Gastroesophageal sphincter (tissue), 4 donors: Measurements from ENCODE around the gene FAAP24. TPM values are rescaled to one million over a fixed set of nuclear protein-coding genes. Genes with fewer than 3 reads are reported as not detected.
"Not testable (repeated sequence)": the region's sequence is repeated elsewhere in the genome, so short reads cannot be mapped to it uniquely, and the experiment has no call there.

ENCODE experiments used
- ATAC-seq: fragments of 150-250 bp; one replicate; pipeline ENCODE4 v1.9.1; 2016; ENCODE audit warnings: mild to moderate bottlenecking, moderate library complexity
- H3K27ac ChIP-seq, 4 donors: fragments of 200-600 bp; sonication (generic) in 3 of 4; 1 replicate in 3 of 4; 2 replicates in 1 of 4; pipeline ENCODE4 v1.5.1; 2016 to 2019
- H3K27me3 ChIP-seq: fragments of 200-600 bp; sonication (generic); one replicate; pipeline ENCODE4 v1.5.1; 2019
- H3K36me3 ChIP-seq, 2 donors: fragments of 200-600 bp; sonication (generic); one replicate each; pipeline ENCODE4 v1.5.1; 2019; ENCODE audit warnings: control low read depth in 1 of 2
- H3K4me1 ChIP-seq, 3 donors: fragments of 200-600 bp; sonication (generic); 1 replicate in 2 of 3; 2 replicates in 1 of 3; pipeline ENCODE4 v1.5.1; 2016 to 2019; ENCODE audit warnings: control low read depth in 2 of 3
- H3K4me3 ChIP-seq, 2 donors: fragments of 200-600 bp; sonication (generic); one replicate each; pipeline ENCODE4 v1.5.1; 2019; ENCODE audit warnings: mild to moderate bottlenecking in 1 of 2, moderate library complexity in 1 of 2
- H3K9me3 ChIP-seq, 3 donors: fragments of 200-600 bp; sonication (generic); one replicate each; pipeline ENCODE4 v1.5.1; 2017 to 2019; ENCODE audit warnings: control low read depth in 2 of 3
- EP300 ChIP-seq: sonication (generic); formaldehyde crosslinking; IDR thresholded peaks from one replicate; pipeline ENCODE4 v1.6.1; 2017; ENCODE audit warnings: antibody characterized with exemption, mild to moderate bottlenecking
- POLR2A ChIP-seq, 2 donors: fragments of 450-650 bp; IDR thresholded peaks; one replicate each; pipeline ENCODE4 v1.6.1; 2017; ENCODE audit warnings: antibody characterized with exemption in 2 of 2, mild to moderate bottlenecking in 2 of 2, moderate library complexity in 1 of 2
- POLR2AphosphoS5 ChIP-seq: sonication (generic); formaldehyde crosslinking; IDR thresholded peaks from one replicate; pipeline ENCODE4 v1.6.1; 2017; ENCODE audit warnings: antibody characterized with exemption
- WGBS, 2 donors: methylation state at CpG; one replicate each; pipeline ENCODE4 v1.1.5; 2018; ENCODE audit warnings: low coverage in 1 of 2; 5-methylcytosine and 5-hydroxymethylcytosine counted together
- total RNA-seq, 4 donors: library from RNA; depleted of rRNA; stranded (reverse); fragments of >200 nt; gene quantifications; one replicate each; pipeline ENCODE4 v1.1.0, GENCODE V29; 2016
- TF ChIP-seq, protein P1 (sequence below), 4 experiments: fragments of 200-600 bp in 2 of 4; fragments of 450-650 bp in 2 of 4; sonication (generic) in 1 of 4; IDR thresholded peaks; one replicate each; pipeline ENCODE4 v1.5.1; 2017 to 2019; ENCODE audit warnings: antibody characterized with exemption in 4 of 4, mild to moderate bottlenecking in 2 of 4, moderate library complexity in 2 of 4

Gene FAAP24
- total RNA-seq, 4 donors from 2014 or later, result 0.27 to 2.5 (median 1.2) TPM

DNA sequence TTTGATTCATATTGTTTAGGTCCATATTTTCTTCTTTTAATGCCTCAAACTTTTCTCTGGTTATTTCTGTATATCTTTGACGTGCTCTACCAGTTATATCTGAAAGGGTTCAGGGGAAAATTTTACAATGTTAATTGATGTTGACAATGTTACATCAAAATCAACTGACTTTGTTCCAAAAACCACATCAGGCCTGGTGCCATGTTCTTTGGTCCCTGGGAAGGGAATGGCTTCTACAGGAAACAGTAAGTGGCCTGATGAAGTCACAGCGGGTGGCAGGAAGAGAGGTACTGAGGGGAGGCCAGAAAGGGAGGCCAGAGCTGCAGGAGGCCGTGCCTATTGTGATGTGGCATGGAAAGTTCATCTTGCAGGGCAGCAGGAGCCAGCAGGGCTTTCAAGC, 38.5 kb upstream of the FAAP24 start:
- Histone ChIP-seq H3K9me3 (peaks cover 0 to 2% (median 0%) of the 10 kb centered on the region in 3 donors), H3K4me1 (no peaks in the 10 kb centered on the region), H3K27ac (no peak overlapping the region), H3K27me3 (no peaks in the 10 kb centered on the region), H3K36me3 (peaks cover 4 to 98% of the 10 kb centered on the region in 2 donors), H3K4me3 (no peak overlapping the region)
- WGBS, 2 donors, result 97 to 100% methylated on average over 2 to 3 of the region's 3 CpGs
- ATAC-seq, result no peak
- TF ChIP-seq EP300 (no peak), POLR2AphosphoS5 (no peak), POLR2A (IDR thresholded peaks at IDR 0.05) (no peak)
- TF ChIP-seq, protein P1, sequence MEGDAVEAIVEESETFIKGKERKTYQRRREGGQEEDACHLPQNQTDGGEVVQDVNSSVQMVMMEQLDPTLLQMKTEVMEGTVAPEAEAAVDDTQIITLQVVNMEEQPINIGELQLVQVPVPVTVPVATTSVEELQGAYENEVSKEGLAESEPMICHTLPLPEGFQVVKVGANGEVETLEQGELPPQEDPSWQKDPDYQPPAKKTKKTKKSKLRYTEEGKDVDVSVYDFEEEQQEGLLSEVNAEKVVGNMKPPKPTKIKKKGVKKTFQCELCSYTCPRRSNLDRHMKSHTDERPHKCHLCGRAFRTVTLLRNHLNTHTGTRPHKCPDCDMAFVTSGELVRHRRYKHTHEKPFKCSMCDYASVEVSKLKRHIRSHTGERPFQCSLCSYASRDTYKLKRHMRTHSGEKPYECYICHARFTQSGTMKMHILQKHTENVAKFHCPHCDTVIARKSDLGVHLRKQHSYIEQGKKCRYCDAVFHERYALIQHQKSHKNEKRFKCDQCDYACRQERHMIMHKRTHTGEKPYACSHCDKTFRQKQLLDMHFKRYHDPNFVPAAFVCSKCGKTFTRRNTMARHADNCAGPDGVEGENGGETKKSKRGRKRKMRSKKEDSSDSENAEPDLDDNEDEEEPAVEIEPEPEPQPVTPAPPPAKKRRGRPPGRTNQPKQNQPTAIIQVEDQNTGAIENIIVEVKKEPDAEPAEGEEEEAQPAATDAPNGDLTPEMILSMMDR (IDR thresholded peaks at IDR 0.05), result no peak

DNA sequence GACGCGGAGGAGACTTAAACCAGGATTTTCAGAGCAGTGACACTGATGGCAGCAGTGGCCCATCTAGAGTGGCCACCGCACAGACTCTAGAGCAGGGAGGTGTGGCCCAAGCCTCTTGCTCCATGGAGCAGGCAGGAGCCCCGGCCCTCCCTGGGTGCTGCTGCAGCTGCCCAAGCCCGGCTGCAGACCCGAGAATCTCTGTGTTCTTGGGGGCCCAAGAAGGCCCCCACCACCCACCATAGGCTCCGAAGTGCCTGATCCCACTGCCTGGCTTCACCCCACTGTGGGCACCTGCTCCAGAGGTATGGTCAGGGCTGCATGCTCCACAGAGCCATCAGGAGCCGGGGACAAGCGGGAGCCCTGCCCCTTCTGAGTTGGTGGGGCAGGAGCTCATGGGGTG, 36.4 kb upstream of the FAAP24 start:
- Histone ChIP-seq H3K36me3 (peaks cover 0 to 98% of the 10 kb centered on the region in 2 donors), H3K27ac (no peak overlapping the region), H3K27me3 (no peaks in the 10 kb centered on the region), H3K4me3 (no peak overlapping the region), H3K4me1 (no peaks in the 10 kb centered on the region), H3K9me3 (no peaks in the 10 kb centered on the region)
- ATAC-seq, result no peak
- TF ChIP-seq, protein P1 (IDR thresholded peaks at IDR 0.05), result no peak
- TF ChIP-seq EP300, result no peak
- no peak for TF ChIP-seq POLR2AphosphoS5
- TF ChIP-seq POLR2A (IDR thresholded peaks at IDR 0.05), result no peak
- 76 to 100% methylated on average over 1 to 3 of the region's 9 CpGs for whole genome bisulfite sequencing, 2 donors

DNA sequence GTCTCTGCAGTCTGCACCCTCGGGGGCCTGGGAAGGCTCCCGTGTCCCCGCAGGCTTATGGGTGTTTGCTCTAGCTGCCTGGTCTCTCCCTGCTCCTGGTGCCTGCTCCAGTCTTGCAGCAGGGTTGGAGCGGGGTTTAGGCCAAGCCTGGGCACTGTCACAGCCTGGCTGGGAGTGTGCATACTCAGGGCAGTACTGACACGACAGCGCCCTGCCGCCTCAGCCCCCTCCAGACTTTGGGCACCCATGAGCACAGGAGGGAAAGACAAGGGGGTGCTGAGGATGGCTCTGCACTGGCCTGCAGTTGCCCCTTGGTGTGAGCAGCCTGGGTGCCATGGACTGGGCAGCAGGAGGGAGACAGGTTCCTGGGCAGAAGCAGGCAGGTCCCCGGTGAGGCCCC, 36.0 kb upstream of the FAAP24 start:
- Histone ChIP-seq H3K9me3 (no peaks in the 10 kb centered on the region), H3K27me3 (no peaks in the 10 kb centered on the region), H3K4me1 (no peaks in the 10 kb centered on the region), H3K4me3 (no peak overlapping the region), H3K27ac (no peak overlapping the region), H3K36me3 (peaks cover 0 to 98% of the 10 kb centered on the region in 2 donors)
- no peak for TF ChIP-seq POLR2A (IDR thresholded peaks at IDR 0.05)
- TF ChIP-seq, protein P1 (IDR thresholded peaks at IDR 0.05), result no peak
- TF ChIP-seq EP300, result no peak
- TF ChIP-seq POLR2AphosphoS5, result no peak
- 100% methylated on average over 3 of the region's 8 CpGs; no CpG with 5 or more reads in 1 of the 2 donors for WGBS, 2 donors
- no peak for ATAC-seq

DNA sequence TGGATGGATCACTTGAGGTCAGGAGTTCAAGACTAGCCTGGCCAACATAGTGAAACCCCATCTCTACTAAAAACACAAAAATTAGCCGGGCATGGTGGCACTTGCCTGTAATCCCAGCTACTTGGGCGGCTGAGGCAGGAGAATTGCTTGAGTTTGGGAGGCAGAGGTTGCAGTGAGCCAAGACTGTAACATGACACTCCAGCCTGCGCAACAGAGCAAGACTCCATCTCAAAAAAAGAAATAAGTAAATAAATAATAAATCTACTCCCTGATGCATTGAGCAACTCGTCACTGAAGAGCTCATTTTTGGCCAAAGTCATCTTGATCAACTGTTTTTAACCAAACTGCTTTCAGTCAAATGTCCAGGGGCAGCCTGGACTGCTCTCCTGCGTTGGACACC, 30.8 kb upstream of the FAAP24 start:
- not testable (repeated sequence) for H3K27me3 ChIP-seq, H3K4me1 ChIP-seq, H3K4me3 ChIP-seq, H3K9me3 ChIP-seq, ATAC-seq, H3K27ac ChIP-seq
- peaks cover 0 to 100% of the 10 kb centered on the region in 2 donors for H3K36me3 ChIP-seq
- WGBS, 2 donors, result 66 to 90% methylated on average over 3 to 5 of the region's 5 CpGs

DNA sequence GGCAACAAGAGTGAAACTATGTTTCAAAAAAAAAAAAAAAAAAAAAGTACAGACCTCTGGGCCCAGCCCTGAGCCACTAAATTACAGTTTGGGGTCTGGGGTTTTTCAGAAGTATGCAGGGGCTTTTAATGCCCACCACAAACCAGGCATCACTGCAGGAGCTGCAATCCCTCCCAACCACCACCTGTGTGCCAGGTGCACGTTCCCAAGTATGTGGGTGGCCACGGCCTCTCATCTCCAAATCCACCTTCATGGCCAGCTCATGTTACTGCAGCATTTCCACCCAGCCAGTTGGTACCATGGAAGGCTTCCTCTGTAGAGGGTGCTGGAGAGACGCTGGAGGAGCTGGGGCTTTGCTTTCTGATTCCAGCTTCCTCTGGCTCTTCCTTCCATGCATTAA, 26.8 kb upstream of the FAAP24 start:
- H3K9me3 ChIP-seq, result no peaks in the 10 kb centered on the region
- H3K27me3 ChIP-seq, result no peaks in the 10 kb centered on the region
- TF ChIP-seq, protein P1 (IDR thresholded peaks at IDR 0.05), result no peak
- TF ChIP-seq POLR2AphosphoS5, result no peak
- no peak for TF ChIP-seq POLR2A (IDR thresholded peaks at IDR 0.05)
- TF ChIP-seq EP300, result no peak
- H3K36me3 ChIP-seq, result peaks cover 0 to 100% of the 10 kb centered on the region in 2 donors
- ATAC-seq, result no peak
- 82 to 100% methylated on average over 2 of the region's 3 CpGs for WGBS, 2 donors
- no peak overlapping the region for H3K4me3 ChIP-seq
- no peaks in the 10 kb centered on the region for H3K4me1 ChIP-seq
- no peak overlapping the region for H3K27ac ChIP-seq
